GM19035 (cell line): ENCODE results near the gene PLCL1.

Source experiments
- ATAC-seq: cut with Tn5 transposase; IDR thresholded peaks from one replicate; pipeline ENCODE4 v1.9.1; 2021; ENCODE audit not compliant: unreplicated experiment

Gene PLCL1

DNA sequence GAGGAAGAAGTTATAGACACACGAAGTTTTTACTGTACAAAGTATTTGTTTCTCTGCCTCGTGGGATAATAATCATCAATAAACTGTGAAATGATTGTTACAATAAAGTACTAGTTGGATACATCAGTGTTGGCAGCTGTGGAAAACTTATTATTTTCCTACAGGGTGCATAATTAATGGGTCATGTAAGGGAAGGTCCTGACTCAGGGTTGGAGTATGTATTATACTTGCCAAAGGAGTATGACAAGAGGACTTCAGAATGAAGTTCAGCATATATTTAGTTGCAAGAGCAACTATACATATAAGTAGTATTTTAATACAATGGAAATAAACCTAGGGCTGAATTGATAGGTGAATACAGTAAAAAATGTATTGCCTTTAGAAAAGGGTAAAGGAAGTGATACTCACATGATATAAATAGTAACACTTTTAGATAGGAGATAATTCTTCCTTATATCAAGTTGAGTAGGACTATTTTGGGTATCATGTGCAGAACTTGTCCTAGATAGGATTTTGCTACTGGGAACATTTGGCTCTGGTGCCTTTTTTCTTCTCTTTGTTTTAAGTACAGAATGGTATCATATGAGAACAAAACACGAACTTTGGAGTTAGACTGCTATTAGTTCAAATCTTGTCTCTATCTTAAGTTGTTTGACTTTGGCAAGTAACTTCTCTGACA, 79.1 kb downstream of the PLCL1 start:
- ATAC-seq, result no peak

DNA sequence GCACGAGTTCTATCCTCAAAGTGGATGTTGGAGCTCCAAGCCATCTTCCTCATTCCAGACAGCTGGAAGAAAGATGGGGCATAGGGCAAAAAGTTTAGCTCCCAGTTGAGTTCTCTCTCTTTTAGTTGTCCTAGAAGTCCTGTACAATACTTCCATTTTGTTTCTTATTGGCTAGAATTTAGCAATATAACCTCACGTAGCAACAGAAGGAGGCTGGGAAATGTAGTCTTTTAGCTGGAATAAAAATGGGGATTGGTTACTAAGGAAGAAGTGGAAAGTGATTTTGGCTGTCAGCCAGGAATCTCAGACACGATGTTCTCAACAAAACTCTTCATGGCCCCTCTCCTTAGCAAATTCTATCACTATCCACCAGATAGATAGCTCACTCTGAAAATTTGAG, 79.9 kb downstream of the PLCL1 start:
- ATAC-seq, result no peak

- no peak for ATAC-seq
Measured at GRCh38 chr2:197885126-197885525, 80.7 kb downstream of the PLCL1 start.

GRCh38 chr2:197885587-197885986, 81.2 kb downstream of the PLCL1 start:
- no peak for ATAC-seq

- no peak for ATAC-seq
Measured at GRCh38 chr2:197888321-197888720, 83.9 kb downstream of the PLCL1 start.

DNA sequence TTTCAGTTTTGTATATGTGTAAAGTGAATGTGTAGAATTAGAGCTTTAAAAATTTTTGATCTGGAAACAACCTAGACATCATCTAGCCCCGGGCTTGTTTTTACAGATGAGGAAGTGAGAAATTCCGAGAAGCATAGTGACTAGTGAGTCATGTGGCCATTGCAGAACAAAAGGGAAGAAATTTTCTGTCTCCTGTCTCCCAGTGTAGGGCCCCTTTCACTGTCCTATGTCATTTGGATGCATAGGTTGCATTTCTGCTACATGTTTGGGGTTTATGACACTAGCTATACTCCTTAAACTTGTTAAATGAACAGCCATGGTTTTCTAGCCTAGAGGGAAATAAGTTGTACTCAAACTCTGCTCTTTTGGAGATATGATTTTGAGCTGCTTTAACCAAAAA, 84.6 kb downstream of the PLCL1 start:
- ATAC-seq, result peak; percentile 96

DNA sequence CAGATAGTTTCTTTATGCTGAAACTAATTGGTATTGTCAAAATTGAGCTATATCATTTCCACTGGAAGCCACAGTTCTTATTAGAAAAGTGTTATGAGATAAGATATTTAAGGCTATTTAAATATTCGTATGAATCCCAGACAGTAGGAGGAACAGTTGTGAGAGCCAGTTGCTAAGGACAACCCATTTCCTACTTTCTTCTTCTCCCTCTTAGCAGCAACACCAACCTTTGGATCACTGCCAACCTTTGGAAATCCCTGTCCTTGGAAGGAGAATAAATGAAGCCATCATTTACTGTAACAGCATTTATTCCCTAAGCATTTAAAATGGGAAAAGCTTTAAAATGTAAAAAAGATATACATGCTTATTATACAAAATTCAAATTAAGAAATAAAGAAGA, 85.8 kb downstream of the PLCL1 start:
- ATAC-seq, result no peak

DNA sequence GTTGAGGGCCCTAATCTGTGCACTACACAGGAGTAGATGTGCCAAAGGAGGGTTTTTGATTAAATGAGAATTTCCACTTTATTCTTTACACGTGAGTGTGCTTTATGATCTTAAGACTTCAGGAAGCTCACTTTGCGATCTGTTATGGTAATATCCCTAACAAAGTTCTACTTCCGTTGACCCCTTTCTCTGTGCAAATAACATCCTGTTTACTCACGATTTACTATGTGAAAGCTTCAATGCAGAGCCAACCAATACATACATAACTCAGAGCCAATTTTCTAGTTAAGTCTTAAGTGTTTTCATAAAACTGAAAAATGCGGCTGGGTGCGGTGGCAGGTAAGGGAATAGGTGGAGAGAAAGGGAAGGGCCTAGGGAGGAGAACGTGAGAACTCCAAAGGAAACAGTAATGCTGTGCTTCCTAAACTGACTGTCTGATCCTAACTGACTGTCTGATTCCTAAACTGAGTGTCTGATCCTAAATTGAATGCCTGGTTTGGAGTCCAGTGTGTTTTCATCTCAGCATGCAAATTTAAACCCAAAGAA, 87.6 kb downstream of the PLCL1 start:
- ATAC-seq, result no peak

GRCh38 chr2:197893403-197894177, 89.2 kb downstream of the PLCL1 start:
- ATAC-seq, result peak; percentile 55

DNA sequence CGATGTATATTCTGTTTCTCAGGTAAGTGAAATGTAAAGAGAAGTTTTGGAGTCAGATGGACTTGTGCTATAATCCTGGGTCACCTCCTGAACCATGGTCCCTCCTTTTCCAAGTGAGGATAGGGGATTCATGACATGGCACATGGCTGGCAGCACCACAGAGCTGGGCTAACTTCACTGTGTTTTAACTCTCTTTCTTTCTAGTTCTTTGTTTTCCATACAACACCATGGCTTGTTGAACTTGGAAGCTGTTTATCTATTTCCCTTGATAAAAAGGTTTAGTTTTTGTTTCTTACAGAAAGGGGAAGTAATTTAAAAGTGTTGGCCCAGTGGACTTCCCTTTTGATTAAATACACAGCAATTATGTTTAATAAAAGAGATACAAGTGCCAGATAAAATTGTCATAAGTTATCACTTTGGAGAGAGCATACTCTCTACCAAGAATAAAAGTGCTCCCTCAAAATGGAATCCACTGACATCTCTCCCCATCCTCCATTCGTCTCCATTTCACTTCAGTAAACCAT, 90.4 kb downstream of the PLCL1 start:
- ATAC-seq, result no peak

GRCh38 chr2:197897960-197898678, 93.7 kb downstream of the PLCL1 start:
- ATAC-seq, result no peak

DNA sequence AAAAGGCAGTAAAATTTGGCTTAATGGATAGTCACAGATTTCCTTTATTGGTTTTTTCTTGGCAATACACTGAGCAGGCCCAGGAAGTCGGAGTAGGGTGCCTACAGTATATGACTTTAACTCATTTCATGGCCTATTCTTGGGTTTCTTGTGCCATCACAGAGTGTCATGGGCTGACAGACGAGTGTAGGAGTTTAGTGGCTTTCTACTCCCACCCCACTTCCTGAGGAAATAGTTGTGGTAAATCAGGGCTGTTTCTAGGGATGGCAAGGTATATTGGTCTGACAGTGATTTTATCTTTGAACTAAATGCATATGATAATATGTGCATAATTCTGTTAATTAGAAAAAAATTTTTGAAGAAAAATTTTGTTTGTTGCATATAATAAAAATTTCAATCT, 100.1 kb downstream of the PLCL1 start:
- ATAC-seq, result no peak

DNA sequence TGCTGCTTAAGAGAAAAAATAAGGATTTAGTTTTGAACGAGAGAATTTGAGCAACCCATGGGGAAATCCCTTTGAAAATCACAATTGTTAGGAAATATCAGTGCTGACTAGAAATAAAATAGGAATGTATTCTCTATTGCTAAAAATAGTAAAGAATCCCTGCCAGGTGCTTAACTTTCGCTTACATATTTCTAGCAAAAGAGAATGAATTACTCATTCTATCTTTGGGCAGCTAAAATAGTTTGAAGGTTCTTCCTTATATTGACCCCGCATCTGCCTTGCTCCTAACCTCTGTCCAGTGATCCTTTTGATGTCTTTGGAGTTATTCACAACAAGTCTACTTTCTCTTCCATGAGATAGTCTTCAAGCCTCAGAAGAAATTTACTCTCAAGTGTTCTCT, 103.8 kb downstream of the PLCL1 start:
- ATAC-seq, result no peak

- ATAC-seq, result no peak
Measured at GRCh38 chr2:197908990-197909776, 104.8 kb downstream of the PLCL1 start.

DNA sequence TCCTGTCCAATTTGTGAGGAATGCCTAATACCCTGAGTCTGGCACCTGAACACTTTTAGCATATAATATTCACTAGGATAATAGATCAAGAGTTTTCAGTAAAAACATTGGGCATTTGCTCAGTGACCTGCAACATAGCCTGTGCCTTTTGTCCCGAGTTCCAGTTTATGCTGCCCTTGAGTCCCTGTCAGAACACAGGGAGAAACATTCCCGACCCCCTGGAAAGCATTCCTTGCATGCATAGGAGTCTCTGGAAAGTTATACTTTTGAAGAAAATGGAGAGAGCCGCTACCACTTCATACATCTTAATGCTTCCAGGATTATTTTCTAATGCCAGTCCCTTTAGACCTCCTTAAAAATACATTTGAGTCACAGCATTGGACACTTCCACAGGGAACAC, 107.3 kb downstream of the PLCL1 start:
- no peak for ATAC-seq

- ATAC-seq, result no peak
Measured at GRCh38 chr2:197913084-197913483, 108.7 kb downstream of the PLCL1 start.

DNA sequence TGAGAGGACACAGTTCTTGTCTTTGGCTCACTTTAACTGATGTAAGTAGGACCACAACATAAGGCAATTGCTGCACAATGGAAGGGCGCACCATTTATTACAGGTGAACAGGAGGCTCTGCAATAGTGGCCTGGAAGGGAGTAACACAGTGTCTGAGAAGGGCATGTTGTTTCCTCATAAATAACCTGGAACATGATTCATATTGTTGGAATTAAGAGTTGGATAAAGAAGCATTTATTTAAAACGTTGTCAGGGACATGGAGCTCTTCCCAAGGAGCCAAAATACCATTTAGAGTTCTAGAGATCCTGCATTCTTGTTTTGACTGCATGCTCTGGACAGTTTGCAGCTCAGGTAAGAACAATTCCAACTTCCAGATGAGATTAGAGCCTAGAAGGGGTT, 110.4 kb downstream of the PLCL1 start:
- no peak for ATAC-seq

DNA sequence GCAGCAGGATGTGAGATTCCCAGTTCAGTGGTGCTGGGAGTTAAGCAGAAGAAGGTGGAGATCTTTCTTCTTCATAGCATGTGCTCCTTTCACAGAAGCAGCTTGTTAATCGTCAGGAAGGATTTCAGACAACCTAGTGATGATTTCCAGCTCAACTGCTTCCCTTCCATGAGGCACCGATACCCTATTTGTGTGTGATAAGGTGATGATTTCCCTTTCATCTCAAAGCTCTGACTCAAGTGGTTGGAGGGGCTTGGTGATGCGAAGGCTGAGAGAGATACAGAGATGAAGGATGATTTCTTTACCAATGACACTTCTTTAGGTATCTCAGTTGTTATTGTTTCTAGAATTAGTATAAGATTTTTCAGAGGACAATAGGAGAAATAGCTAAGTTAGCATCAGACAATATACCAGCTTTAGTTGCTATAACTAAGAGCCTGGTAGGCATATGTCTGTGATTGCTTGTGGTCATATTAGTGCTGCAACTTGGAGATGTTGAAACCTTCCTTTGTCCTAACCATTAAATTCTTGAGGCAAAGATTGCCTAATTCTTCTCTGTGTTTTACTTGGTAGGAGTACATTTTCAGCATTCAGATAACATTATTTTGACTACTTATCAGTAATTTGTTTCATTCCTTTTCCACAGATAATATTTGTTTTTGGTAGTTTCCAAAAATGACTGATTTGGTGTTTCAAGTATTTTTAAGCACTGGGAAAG, 111.3 kb downstream of the PLCL1 start:
- ATAC-seq, result no peak

- ATAC-seq, result no peak
Measured at GRCh38 chr2:197919487-197919886, 115.1 kb downstream of the PLCL1 start.

- no peak for ATAC-seq
Measured at GRCh38 chr2:197920088-197920487, 115.7 kb downstream of the PLCL1 start.
